NT2/D1 (cell line): ENCODE data around the gene ZNF280A.

ENCODE experiments used
- DNase-seq: peaks from one replicate; pipeline ENCODE4 v3.0.0-alpha.2; 2011; ENCODE audit warnings: low read depth, low spot score
- H3K27me3 ChIP-seq: 2 replicates; pipeline ENCODE4 v1.6.0; 2011; ENCODE audit warnings: mild to moderate bottlenecking; ENCODE audit not compliant: insufficient read length, insufficient read depth
- H3K36me3 ChIP-seq: 2 replicates; pipeline ENCODE4 v1.6.1; 2011; ENCODE audit warnings: mild to moderate bottlenecking, low read length, mixed read lengths; ENCODE audit not compliant: insufficient read depth, insufficient read length
- H3K4me1 ChIP-seq: 2 replicates; pipeline ENCODE4 v1.5.1; 2011; ENCODE audit not compliant: insufficient read depth, insufficient read length
- H3K4me3 ChIP-seq: 2 replicates; pipeline ENCODE4 v1.5.1; 2011; ENCODE audit warnings: low read depth; ENCODE audit not compliant: insufficient read length
- H3K9ac ChIP-seq: 2 replicates; pipeline ENCODE4 v1.6.0; 2011; ENCODE audit warnings: low read depth; ENCODE audit not compliant: insufficient read length
- H3K9me3 ChIP-seq: 2 replicates; pipeline ENCODE4 v1.5.1; 2011; ENCODE audit warnings: mild to moderate bottlenecking, low read length; ENCODE audit not compliant: insufficient read depth
- SUZ12 ChIP-seq: IDR thresholded peaks from 2 replicates; pipeline ENCODE4 v1.6.1; 2011; ENCODE audit not compliant: insufficient read length, insufficient read depth; ENCODE audit errors: extremely low read depth
- YY1 ChIP-seq: IDR thresholded peaks from 2 replicates; pipeline ENCODE4 v1.6.1; 2011; ENCODE audit not compliant: insufficient read length, insufficient read depth
- ZNF274 ChIP-seq: IDR thresholded peaks from 2 replicates; pipeline ENCODE4 v1.6.1; 2011; ENCODE audit warnings: mild to moderate bottlenecking, low read depth, low read length

ZNF280A gene

GRCh38 chr22:22463855-22464540 is 56.1 kb downstream of the ZNF280A start:
- TF ChIP-seq ZNF274 (no peak), SUZ12 (no peak), YY1 (no peak)
- Histone ChIP-seq H3K9ac (no peak overlapping the region), H3K4me3 (no peak overlapping the region), H3K4me1 (no peaks in the 10 kb centered on the region), H3K27me3 (peaks cover 100% of the 10 kb centered on the region), H3K36me3 (no peaks in the 10 kb centered on the region), H3K9me3 (peaks cover 27% of the 10 kb centered on the region)
- peak; percentile 30 for DNase-seq
